H1 (cell line): ENCODE data around the gene NPTXR. TPM values are rescaled to one million over a fixed set of nuclear protein-coding genes. Genes with fewer than 3 reads are reported as not detected.

Experiments
- CTCF ChIA-PET: fragments of 300-600 bp; sonication (Branson Sonifier 250); formaldehyde crosslinking; loops from one replicate; lab custom pipeline; 2021; ENCODE audit not compliant: partially characterized antibody; lab: Charles Lee
- POLR2A ChIA-PET: fragments of 300-600 bp; sonication (Branson Sonifier 250); formaldehyde crosslinking; loops from one replicate; lab custom pipeline; 2021; ENCODE audit warnings: inconsistent platforms; ENCODE audit not compliant: partially characterized antibody; lab: Charles Lee
- DNase-seq, 2 experiments: peaks; one replicate each; pipeline versions ENCODE4 v3.0.0 to v3.0.0-alpha.2; 2010 to 2022; ENCODE audit warnings: low spot score in 2 of 2, low read depth in 1 of 2, mixed read lengths in 1 of 2
- FAIRE-seq: peaks from 2 replicates; lab custom pipeline; 2011; peaks lifted over from hg19 to GRCh38; lab: Jason Lieb, UNC
- H2AFZ ChIP-seq: 2 replicates; pipeline ENCODE4 v1.8.1; 2012; ENCODE audit warnings: low read length, inconsistent platforms
- H2AK5ac ChIP-seq: 2 replicates; pipeline ENCODE4 v1.6.1; 2013; ENCODE audit warnings: low read depth, low read length
- H2BK120ac ChIP-seq: replicated peaks from 2 replicates; pipeline ENCODE3; 2013; ENCODE audit warnings: low read depth, low read length, inconsistent platforms
- H2BK12ac ChIP-seq: 2 replicates; pipeline ENCODE4 v1.6.1; 2013; ENCODE audit warnings: low read depth, low read length
- H2BK15ac ChIP-seq: 2 replicates; pipeline ENCODE4 v1.6.1; 2013; ENCODE audit warnings: low read length
- H2BK20ac ChIP-seq: 2 replicates; pipeline ENCODE4 v1.6.1; 2013; ENCODE audit warnings: low read length
- H2BK5ac ChIP-seq: 2 replicates; pipeline ENCODE4 v1.6.1; 2013; ENCODE audit warnings: low read depth, low read length
- H3K14ac ChIP-seq: 2 replicates; pipeline ENCODE4 v1.6.1; 2013; ENCODE audit warnings: inconsistent platforms; ENCODE audit not compliant: insufficient read length
- H3K18ac ChIP-seq: 2 replicates; pipeline ENCODE4 v1.6.1; 2013; ENCODE audit warnings: low read length; ENCODE audit errors: extremely low read depth
- H3K23ac ChIP-seq: 2 replicates; pipeline ENCODE4 v1.6.1; 2013; ENCODE audit warnings: inconsistent platforms; ENCODE audit not compliant: insufficient read length
- H3K23me2 ChIP-seq: 2 replicates; pipeline ENCODE4 v1.6.1; 2013; ENCODE audit warnings: low read depth, low read length
- H3K27ac ChIP-seq: 2 replicates; pipeline ENCODE4 v1.6.1; 2011; ENCODE audit warnings: low read depth, low read length, inconsistent platforms
- H3K27me3 ChIP-seq, 4 experiments: replicated peaks in 1 of 4; 1 replicate in 1 of 4; 2 replicates in 3 of 4; pipeline versions ENCODE4 v1.6.1 to v1.8.1; 2011 to 2013; ENCODE audit warnings: low read length in 3 of 4, mild to moderate bottlenecking in 3 of 4, inconsistent platforms in 2 of 4, mixed read lengths in 2 of 4, moderate library complexity in 1 of 4; ENCODE audit not compliant: control insufficient read depth in 3 of 4, insufficient read depth in 3 of 4; ENCODE audit errors: extremely low read depth in 1 of 4
- H3K36me3 ChIP-seq, 4 experiments: 2 replicates each; pipeline versions ENCODE4 v1.6.1 to v1.8.1; 2011 to 2013; ENCODE audit warnings: mild to moderate bottlenecking in 4 of 4, low read length in 3 of 4, moderate library complexity in 2 of 4, control low read depth in 1 of 4, inconsistent platforms in 1 of 4; ENCODE audit not compliant: insufficient read depth in 4 of 4, control insufficient read depth in 2 of 4
- H3K4ac ChIP-seq: replicated peaks from 2 replicates; pipeline ENCODE3; 2013; ENCODE audit warnings: low read length, low read depth, mixed read lengths, inconsistent platforms; ENCODE audit not compliant: insufficient read length
- H3K4me1 ChIP-seq, 4 experiments: replicated peaks in 1 of 4; 1 replicate in 1 of 4; 2 replicates in 3 of 4; pipeline versions ENCODE4 v1.6.1 to v1.8.1; 2011 to 2013; ENCODE audit warnings: low read length in 3 of 4, inconsistent platforms in 2 of 4, mixed read lengths in 1 of 4; ENCODE audit not compliant: insufficient read depth in 4 of 4, control insufficient read depth in 3 of 4
- H3K4me2 ChIP-seq, 2 experiments: 2 replicates each; pipeline versions ENCODE4 v1.6.1 to v1.8.1; 2011 to 2013; ENCODE audit warnings: low read depth in 2 of 2, low read length in 2 of 2, control low read depth in 1 of 2, inconsistent platforms in 1 of 2, mild to moderate bottlenecking in 1 of 2; ENCODE audit not compliant: insufficient read depth in 1 of 2
- H3K4me3 ChIP-seq, 4 experiments: fragments of 200-600, 300-600 bp in 1 of 4; sonication (generic), shearing (Covaris generic), sonication (Bioruptor Twin) in 1 of 4; 2 replicates each; pipeline versions ENCODE4 v1.5.1 to v1.8.1; 2011 to 2016; ENCODE audit warnings: low read length in 4 of 4, low read depth in 3 of 4, control low read depth in 2 of 4, inconsistent platforms in 2 of 4, mild to moderate bottlenecking in 2 of 4, mixed read lengths in 1 of 4, moderate library complexity in 1 of 4; ENCODE audit not compliant: insufficient read depth in 2 of 4; ENCODE audit errors: extremely low read depth in 1 of 4
- H3K56ac ChIP-seq: replicated peaks from 2 replicates; pipeline ENCODE3; 2013; ENCODE audit warnings: low read depth, mild to moderate bottlenecking, mixed read lengths, low read length, inconsistent platforms; ENCODE audit not compliant: insufficient read length
- H3K79me1 ChIP-seq: 2 replicates; pipeline ENCODE4 v1.6.1; 2013; ENCODE audit warnings: low read depth, low read length, control low read depth
- H3K79me2 ChIP-seq, 2 experiments: 2 replicates each; pipeline versions ENCODE4 v1.6.1 to v1.8.1; 2012 to 2013; ENCODE audit warnings: low read length in 2 of 2, mild to moderate bottlenecking in 2 of 2, inconsistent platforms in 1 of 2; ENCODE audit not compliant: insufficient read depth in 2 of 2, control insufficient read depth in 1 of 2
- H3K9ac ChIP-seq, 4 experiments: replicated peaks in 1 of 4; 1 replicate in 1 of 4; 2 replicates in 3 of 4; pipeline versions ENCODE4 v1.6.1 to v1.8.1; 2011 to 2013; ENCODE audit warnings: low read depth in 3 of 4, low read length in 3 of 4, control low read depth in 2 of 4, mild to moderate bottlenecking in 2 of 4, moderate library complexity in 2 of 4, inconsistent platforms in 1 of 4; ENCODE audit errors: extremely low read depth in 1 of 4
- H3K9me3 ChIP-seq, 2 experiments: 2 replicates each; pipeline versions ENCODE4 v1.6.1 to v1.8.1; 2012 to 2013; ENCODE audit warnings: mild to moderate bottlenecking in 2 of 2, moderate library complexity in 2 of 2, control low read depth in 1 of 2, inconsistent platforms in 1 of 2, low read depth in 1 of 2, low read length in 1 of 2, mixed read lengths in 1 of 2; ENCODE audit not compliant: insufficient read depth in 2 of 2
- H4K20me1 ChIP-seq, 2 experiments: replicated peaks in 1 of 2; 2 replicates each; pipeline versions ENCODE3 to v1.8.1; 2011 to 2013; ENCODE audit warnings: inconsistent platforms in 2 of 2, low read length in 2 of 2, mild to moderate bottlenecking in 1 of 2; ENCODE audit not compliant: insufficient read depth in 2 of 2, control insufficient read depth in 1 of 2
- H4K5ac ChIP-seq: 2 replicates; pipeline ENCODE4 v1.6.1; 2013; ENCODE audit warnings: low read length, low read depth, mixed read lengths, inconsistent platforms; ENCODE audit not compliant: insufficient read length
- H4K8ac ChIP-seq: 2 replicates; pipeline ENCODE4 v1.8.0; 2013; ENCODE audit warnings: mild to moderate bottlenecking, moderate library complexity, low read length, inconsistent platforms; ENCODE audit not compliant: insufficient read depth; ENCODE audit errors: extremely low read depth
- H4K91ac ChIP-seq: replicated peaks from 2 replicates; pipeline ENCODE3; 2013; ENCODE audit warnings: low read length, mixed read lengths, inconsistent platforms; ENCODE audit not compliant: insufficient read length
- BACH1 ChIP-seq: IDR thresholded peaks from 2 replicates; pipeline ENCODE4 v1.6.1; 2012; ENCODE audit warnings: low read length, improper control_type of control experiment
- BRCA1 ChIP-seq: IDR thresholded peaks from 2 replicates; pipeline ENCODE4 v1.6.1; 2012; ENCODE audit warnings: low read depth, low read length, improper control_type of control experiment
- CBX5 ChIP-seq: fragments of 300-800, 300-1000 bp; sonication (generic); IDR thresholded peaks from 2 replicates; pipeline ENCODE4 v1.7.1; 2016; ENCODE audit warnings: antibody characterized with exemption, low read length, low read depth
- CBX8 ChIP-seq: fragments of 300-800, 300-1000 bp; sonication (generic); IDR thresholded peaks from 2 replicates; pipeline ENCODE4 v1.7.1; 2016; ENCODE audit warnings: low read depth, low read length, borderline replicate concordance
- CEBPB ChIP-seq: IDR thresholded peaks from 2 replicates; pipeline ENCODE4 v1.6.1; 2012; ENCODE audit warnings: low read depth, low read length
- CHD1 ChIP-seq: IDR thresholded peaks from 2 replicates; pipeline ENCODE4 v1.6.1; 2012; ENCODE audit warnings: low read depth, low read length, improper control_type of control experiment
- CREB1 ChIP-seq: IDR thresholded peaks from 2 replicates; pipeline ENCODE4 v1.6.1; 2012; ENCODE audit warnings: inconsistent platforms
- EZH2 ChIP-seq: fragments of 200-600 bp; sonication (generic); IDR thresholded peaks from 2 replicates; pipeline ENCODE4 v1.7.1; 2012; ENCODE audit warnings: low read depth, mild to moderate bottlenecking, moderate library complexity, low read length, inconsistent platforms; ENCODE audit not compliant: severe bottlenecking
- MAFK ChIP-seq: IDR thresholded peaks from 2 replicates; pipeline ENCODE4 v1.6.1; 2012; ENCODE audit warnings: low read depth, mild to moderate bottlenecking, improper control_type of control experiment, low read length
- MAX ChIP-seq: IDR thresholded peaks from 2 replicates; pipeline ENCODE4 v1.6.1; 2012; ENCODE audit warnings: inconsistent platforms
- POLR2AphosphoS5 ChIP-seq: IDR thresholded peaks from 2 replicates; pipeline ENCODE4 v1.6.1; 2011; ENCODE audit warnings: low read depth, low read length
- RBBP5 ChIP-seq: IDR thresholded peaks from 2 replicates; pipeline ENCODE4 v1.7.1; 2012; ENCODE audit warnings: low read depth, mild to moderate bottlenecking, inconsistent platforms, low read length, moderate library complexity, borderline replicate concordance
- RXRA ChIP-seq: IDR thresholded peaks from 2 replicates; pipeline ENCODE4 v1.6.1; 2011; ENCODE audit warnings: low read depth, mild to moderate bottlenecking, low read length, moderate library complexity; ENCODE audit not compliant: insufficient read depth
- SIX5 ChIP-seq: IDR thresholded peaks from 2 replicates; pipeline ENCODE4 v1.6.1; 2011; ENCODE audit warnings: mild to moderate bottlenecking, low read depth, low read length
- TEAD4 ChIP-seq: IDR thresholded peaks from 2 replicates; pipeline ENCODE4 v1.6.1; 2012; ENCODE audit warnings: low read depth, low read length, inconsistent platforms, mixed read lengths
- ZNF274 ChIP-seq: IDR thresholded peaks from 2 replicates; pipeline ENCODE4 v1.7.0; 2012; ENCODE audit warnings: low read length, borderline replicate concordance; ENCODE audit errors: extremely low read depth
- WGBS, 2 experiments: shearing (Covaris generic) in 1 of 2; methylation state at CpG; one replicate each; pipeline versions ENCODE4 v1.1.6 to v1.1.7; 2013 to 2015; ENCODE audit warnings: low lambda C conversion rate in 2 of 2, mixed read lengths in 2 of 2, inconsistent platforms in 1 of 2, low coverage in 1 of 2, missing lambda C conversion rate in 1 of 2; ENCODE audit not compliant: insufficient replicate concordance in 2 of 2, insufficient coverage in 1 of 2, insufficient read length in 1 of 2; ENCODE audit errors: extremely low coverage in 1 of 2, missing lambda C conversion rate in 1 of 2; 5-methylcytosine and 5-hydroxymethylcytosine counted together
- polyA plus RNA-seq, 7 experiments: library from polyadenylated mRNA; depleted of rRNA in 3 of 7; stranded (reverse) in 5 of 7; unstranded in 2 of 7; fragments of >200 nt in 5 of 7; fragments of 200-250 nt in 2 of 7; gene quantifications; 1 replicate in 5 of 7; 2 replicates in 1 of 7; 4 replicates in 1 of 7; pipeline versions ENCODE4 v1.2.1 to v1.2.3, GENCODE V29; 2011 to 2013; ENCODE audit warnings: missing spikeins in 2 of 7, mixed read lengths in 2 of 7
- total RNA-seq: library from RNA; stranded (reverse); fragmentation: NEBNext Ultra II Directional; extraction: Animal tissue kit (Norgen Biotek cat#: 25700); gene quantifications from 2 replicates; pipeline ENCODE4 v1.2.1, GENCODE V29; 2021

NPTXR gene
- total and polyA plus RNA-seq, 2 of the 8 experiments (the other 6 are each of a cell fraction or from before 2014, with no cell fraction given): 3.7 to 6.4 TPM

DNA sequence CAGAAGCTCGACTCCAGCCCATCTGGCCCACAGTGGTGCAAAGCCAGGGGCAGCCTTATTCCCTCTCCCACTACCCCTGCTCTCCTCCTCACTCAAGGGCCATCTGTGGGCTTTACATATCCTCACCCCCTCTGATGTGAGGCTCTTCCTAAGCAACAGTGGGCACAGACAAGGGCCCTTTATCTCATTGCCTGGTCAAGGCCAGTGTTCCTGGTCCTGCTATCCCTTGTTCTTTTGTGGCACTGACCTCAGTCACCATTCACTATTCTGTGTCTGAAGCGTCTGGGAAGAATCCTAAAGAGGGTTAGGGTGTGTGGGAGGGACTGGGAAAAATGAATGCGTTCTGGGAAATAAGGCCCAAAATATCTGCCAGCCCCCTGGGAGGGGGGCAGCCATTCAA, 57.2 kb downstream of the NPTXR start:
- CTCF ChIA-PET: interaction anchor here (0.6 to 6.9 kb wide), 2 partner anchors 18 to 130 kb away, joined by 3 to 75 read pairs; no protein-coding TSS in a partner anchor
- Histone ChIP-seq H3K36me3 (no peaks in the 10 kb centered on the region), H4K20me1 (peaks cover 0 to 3% of the 10 kb centered on the region in 2 experiments), H3K4me2 (no peak overlapping the region), H3K9ac (no peak overlapping the region), H3K18ac (no peak overlapping the region), H4K5ac (no peak overlapping the region), H3K4ac (no peak overlapping the region), H4K8ac (no peak overlapping the region; the same call in 1 of the 2 replicates), H2BK5ac (no peak overlapping the region), H3K23me2 (no peaks in the 10 kb centered on the region), H3K79me1 (peaks cover 2% of the 10 kb centered on the region; the same call in 1 of the 2 replicates), H2BK15ac (no peak overlapping the region), H4K91ac (no peak overlapping the region), H3K56ac (no peak overlapping the region), H2AK5ac (no peak overlapping the region), H3K14ac (no peak overlapping the region), H2AFZ (no peak overlapping the region), H2BK20ac (no peak overlapping the region), H2BK120ac (no peak overlapping the region), H3K9me3 (no peaks in the 10 kb centered on the region), H3K27ac (no peak overlapping the region), H2BK12ac (no peak overlapping the region), H3K23ac (no peak overlapping the region), H3K27me3 (no peaks in the 10 kb centered on the region; a peak in 1 of 7 replicates), H3K79me2 (no peaks in the 10 kb centered on the region), H3K4me1 (peaks cover 0 to 4% (median 1%) of the 10 kb centered on the region in 4 experiments; a peak in 2 of 7 replicates), H3K4me3 (no peak overlapping the region)
- POLR2A ChIA-PET: no interaction called here
- TF ChIP-seq BACH1 (no peak), MAFK (no peak), MAX (no peak), POLR2AphosphoS5 (no peak), CEBPB (no peak), CBX8 (no peak), RXRA (no peak), SIX5 (no peak), ZNF274 (no peak), CHD1 (no peak), RBBP5 (no peak), CBX5 (no peak), EZH2 (no peak), TEAD4 (no peak), BRCA1 (no peak), CREB1 (no peak)
- DNase-seq (no peak), FAIRE-seq (no peak)
- WGBS, 2 experiments: 87% methylated on average over 3 of the region's 3 CpGs; no CpG with 5 or more reads in 1 of the 2 experiments
